ENCODE measurements around the gene PSTPIP1.

Gene PSTPIP1

GRCh38 chr15:77018796-77019505, 24.0 kb downstream of the PSTPIP1 start:
- no peak for DNase-seq (ENCODE audit: low read depth)

- no peak for DNase-seq (ENCODE audit: low read depth)
Measured at GRCh38 chr15:77019521-77020331, 24.8 kb downstream of the PSTPIP1 start.

DNA sequence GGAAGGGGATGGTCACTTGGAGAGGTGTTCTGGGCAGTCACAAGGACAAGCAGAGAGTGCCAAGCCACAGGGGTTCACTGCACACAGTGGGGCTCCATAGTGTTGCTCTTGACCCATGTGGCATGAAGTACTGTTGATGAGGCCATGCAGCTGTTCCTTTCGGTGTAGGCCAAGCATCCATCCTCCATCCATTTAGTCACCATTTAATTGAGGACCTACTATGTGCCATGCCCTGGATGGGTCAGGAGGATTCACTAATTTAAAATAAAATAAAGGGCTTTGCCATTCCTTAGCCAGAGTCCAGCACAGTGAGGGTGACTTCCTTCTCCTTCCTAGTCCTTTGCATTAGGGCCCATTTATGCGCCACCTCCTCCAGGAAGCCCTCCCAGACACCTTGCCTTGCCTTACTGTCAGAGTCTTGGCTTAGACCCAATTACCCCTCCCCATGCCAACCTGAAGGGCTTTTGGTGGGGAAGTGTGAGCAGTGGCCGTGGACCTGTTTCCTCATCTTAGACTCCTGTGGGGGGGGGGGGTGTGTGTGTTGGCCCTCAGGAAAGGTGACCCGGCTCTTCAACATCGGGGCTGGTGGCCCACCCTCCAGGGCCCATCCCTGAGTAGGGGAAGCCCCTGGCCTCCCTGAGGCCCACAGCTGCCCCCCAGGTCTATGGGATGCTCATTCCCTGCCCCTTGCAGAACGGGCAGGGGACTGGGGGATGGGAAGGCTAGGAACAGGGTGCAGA, 25.6 kb downstream of the PSTPIP1 start:
- DNase-seq (ENCODE audit: low read depth) = no peak

DNA sequence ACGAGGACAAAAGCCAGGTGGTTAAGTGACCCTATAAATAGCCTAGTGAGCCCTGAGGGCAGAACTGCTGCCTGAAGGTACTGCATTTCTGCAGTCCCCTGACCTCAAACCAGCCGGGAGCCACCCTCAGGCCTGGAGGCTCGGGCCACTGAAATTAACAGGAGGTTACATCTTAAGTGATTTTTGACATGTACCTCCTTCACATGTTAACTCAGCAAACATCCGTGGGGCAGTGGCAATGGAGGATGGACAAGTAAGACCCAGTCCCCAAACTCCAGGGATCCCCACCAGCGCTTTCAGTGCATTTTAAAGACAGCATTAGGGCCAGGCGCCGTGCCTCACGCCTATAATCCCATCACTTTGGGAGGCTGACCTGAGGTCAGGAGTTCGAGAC, 26.2 kb downstream of the PSTPIP1 start:
- no peak for DNase-seq (ENCODE audit: low read depth)

- DNase-seq (ENCODE audit: low read depth) = no peak
Measured at GRCh38 chr15:77021803-77022381, 27.0 kb downstream of the PSTPIP1 start.

DNA sequence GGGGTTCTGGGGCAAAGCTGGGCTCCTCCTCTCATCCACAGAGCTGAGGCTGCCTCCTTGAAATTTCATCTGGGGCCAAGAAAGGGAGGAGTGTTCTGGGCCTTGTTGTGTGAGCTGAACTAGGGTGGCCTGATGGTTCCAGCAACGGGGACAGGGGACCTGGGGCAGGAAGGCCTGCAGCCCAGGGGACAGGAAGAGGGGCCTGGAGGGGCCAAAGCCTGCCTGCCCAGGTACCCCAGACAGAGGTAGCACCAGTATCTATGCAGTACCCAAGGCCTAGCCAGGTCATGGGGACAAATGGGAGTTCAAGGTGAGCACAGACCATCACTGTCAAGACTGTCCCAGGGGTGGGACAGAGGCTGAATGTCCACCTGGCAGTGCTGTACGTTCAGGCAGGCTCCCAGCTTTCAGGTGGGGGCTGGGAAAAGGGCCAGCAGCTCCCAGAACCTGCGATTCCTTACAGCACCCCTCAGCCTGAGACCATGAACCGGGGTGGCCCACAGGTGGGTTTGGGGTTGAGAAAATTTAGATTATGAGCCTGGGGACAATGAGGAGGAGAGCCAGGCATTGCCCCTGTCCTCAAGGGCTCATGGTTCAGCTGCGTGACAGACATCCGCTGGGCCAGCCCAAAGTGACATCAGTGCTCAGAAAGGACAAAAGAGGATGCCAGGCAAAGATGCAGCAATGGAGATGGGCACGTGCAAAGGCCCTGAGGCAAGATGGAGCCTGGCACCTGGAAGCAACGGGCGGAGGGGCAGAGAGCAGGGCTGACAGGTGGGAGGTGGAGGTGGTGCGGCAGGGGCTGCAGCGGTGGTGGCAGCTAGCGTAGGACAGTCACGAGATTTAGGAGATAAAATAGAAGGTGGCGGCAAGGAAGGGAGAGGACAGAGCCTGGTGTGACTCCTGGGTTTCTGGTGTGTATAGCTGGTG, 28.0 kb downstream of the PSTPIP1 start:
- DNase-seq (ENCODE audit: low read depth) = no peak

DNA sequence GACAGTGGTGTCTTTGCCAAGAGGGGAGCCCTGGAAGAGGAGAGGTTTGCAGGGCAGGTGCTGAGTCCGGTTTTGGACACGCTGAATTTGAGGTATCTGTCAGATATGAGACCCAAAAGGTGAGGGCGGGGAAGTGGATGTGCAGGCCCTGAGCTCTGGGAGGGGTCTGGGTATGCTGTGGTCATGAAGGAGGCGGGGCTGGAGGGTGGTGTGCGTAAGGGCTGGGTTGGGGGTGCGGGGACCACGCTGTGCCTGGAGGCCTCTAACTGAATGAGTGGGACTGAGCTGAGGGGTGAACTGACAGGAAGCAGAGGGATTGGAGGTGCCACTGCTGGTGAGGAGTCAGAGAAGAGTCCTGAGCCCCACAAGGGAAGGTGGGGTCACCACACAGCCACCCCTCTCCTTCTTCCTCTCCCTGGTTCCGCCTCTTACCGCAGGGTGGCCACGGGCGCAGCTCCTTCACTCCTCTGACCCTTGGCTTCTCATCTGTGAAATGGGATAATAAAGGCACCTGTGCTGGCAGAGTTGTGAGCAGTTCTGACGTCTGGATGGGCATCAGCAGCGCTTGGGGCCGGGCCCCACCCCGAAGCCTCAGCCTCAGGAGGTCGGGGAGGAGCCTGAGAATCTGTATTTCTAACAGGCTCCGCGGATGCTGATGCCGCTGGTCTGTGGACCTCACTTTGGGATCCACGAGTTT, 28.8 kb downstream of the PSTPIP1 start:
- no peak for DNase-seq (ENCODE audit: low read depth)

DNA sequence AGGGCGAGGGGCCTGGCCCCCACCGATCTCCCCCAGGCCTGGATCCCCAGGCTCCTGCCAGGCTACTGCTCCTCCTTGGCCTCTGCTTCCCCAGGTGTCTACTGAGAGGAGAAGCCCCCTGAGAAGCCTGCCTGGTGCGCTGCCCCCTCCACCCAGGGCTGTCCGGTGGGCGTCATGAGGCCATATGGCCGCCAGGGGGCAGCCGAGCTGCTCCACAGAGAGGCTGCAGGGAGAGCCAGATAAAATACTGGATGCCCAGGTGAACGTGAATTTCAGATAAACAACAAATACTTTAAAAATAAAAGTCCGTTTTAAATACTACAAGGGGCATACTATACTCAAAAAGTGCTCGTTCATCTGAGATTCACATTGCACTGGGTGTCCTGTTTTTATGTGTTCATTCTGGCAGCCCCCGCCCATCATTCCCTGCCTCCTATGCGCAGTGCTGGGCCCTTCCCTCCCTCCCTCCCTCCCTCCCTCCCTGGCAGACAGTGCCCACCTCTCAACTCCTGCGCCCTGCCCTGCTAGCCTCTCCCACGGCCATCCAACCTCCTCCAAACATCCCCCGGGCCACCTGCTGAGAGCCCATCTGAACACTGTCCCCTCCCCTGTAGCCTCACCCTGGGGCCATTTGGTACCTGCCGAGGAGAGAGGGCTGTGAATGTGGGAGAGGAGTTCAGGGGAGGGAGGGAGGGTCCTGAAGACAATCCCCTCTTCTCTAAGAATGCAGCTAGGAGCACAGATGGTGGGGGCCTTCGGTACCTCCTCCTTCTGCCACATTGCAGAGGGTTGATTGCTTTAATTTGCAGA, 29.6 kb downstream of the PSTPIP1 start:
- peak; percentile 47 for DNase-seq (ENCODE audit: low read depth)

DNA sequence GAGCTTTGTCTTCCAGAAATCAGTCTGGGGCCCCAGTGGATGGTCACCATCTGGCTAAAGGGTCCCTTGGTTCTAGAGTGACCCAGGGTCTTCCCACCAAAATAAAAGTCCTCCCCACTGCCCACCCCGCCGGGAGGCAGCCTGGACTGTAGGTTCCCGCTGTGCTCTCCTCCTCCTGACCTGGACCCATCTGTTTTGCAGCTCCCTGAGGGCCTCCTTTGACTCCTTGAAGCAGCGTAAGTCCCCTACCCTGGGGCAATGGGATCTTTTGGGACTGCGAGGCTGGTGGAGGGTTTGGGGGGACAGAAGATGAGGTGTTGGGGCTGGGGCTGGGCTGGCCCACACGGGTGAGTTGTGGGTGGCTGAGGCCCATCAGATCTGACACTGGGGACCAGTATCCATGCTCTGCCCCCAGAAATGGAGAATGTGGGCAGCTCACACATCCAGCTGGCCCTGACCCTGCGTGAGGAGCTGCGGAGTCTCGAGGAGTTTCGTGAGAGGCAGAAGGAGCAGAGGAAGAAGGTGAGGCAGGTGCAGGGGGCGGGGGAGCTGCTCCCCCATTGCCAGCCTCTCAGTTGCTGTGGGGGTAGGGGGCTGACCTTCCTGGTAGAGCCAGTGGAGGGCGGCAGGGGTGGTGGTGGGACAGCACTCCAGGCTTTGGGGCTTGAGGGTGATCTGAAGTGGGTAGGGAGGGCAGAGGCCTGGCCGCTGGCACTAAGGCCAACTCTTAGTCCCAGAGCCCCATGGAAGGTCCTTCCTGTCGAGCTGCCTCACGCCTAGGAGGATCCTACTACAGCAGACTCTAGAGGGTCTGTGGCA, 30.4 kb downstream of the PSTPIP1 start:
- DNase-seq (ENCODE audit: low read depth) = no peak

GRCh38 chr15:77025941-77026411, 31.1 kb downstream of the PSTPIP1 start:
- no peak for DNase-seq (ENCODE audit: low read depth)

DNA sequence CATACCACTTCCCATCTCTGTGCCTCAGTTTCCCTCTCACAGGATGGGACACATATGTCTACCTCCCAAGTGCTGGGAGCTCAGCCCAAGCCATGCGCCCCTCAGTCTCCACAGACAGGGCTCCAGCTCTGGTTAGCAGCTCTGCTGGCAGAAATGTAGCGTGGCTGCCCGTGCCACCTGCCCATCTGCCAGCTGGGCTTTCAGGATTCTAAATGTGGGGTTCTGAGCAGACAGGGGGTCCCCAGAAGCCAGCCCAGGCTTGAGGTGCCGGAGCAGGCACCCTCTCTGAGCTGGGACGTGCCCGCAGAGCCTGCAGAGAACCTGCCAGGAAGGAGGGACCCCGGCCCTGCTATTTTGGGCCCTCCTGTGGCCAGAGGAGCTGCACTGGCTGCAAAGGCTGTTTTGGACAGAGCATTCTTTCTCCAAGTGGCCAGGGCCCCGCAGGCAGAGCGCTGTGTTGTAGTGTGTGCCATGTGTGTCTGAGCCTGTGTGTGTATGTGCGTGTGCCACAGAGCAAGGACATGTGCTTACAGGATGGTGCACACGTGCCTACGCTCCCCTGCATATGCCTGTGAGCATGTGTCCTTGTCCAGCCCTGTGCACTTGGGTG, 31.7 kb downstream of the PSTPIP1 start:
- no peak for DNase-seq (ENCODE audit: low read depth)

- no peak for DNase-seq (ENCODE audit: low read depth)
Measured at GRCh38 chr15:77027111-77027696, 32.3 kb downstream of the PSTPIP1 start.

- DNase-seq (ENCODE audit: low read depth) = no peak
Measured at GRCh38 chr15:77027697-77028450, 32.9 kb downstream of the PSTPIP1 start.

DNA sequence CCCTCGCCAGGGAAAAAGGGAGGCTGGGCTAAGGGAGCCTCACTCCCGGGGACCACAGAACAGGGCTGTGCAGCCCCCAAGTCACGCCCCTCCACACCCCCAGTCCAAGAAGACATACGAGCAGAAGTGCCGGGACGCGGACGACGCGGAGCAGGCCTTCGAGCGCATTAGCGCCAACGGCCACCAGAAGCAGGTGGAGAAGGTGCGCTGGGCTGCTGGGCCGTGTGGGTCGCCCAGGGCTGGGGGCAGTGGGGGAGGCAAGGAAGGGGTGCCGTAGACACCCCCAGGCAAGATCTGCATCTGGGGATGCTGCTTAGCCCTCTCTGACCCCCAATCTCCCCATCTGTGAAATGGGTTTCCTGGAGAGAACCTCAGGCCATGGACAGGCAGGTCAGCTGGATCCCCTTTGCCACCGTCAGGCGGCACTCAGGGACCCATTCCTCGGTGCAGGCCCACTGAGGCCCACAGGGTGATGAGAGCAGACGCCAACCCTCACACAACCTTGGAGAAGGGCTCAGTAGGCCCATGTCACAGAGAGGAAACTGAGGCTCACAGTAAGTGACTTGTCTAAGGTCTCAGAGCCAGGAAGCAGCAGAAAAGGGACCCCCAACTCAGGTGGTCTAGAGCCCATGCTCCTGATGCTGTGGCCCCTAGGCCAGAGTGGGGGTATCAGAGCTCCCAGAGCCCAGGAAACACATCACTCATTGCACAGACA, 33.7 kb downstream of the PSTPIP1 start:
- no peak for DNase-seq (ENCODE audit: low read depth)

DNA sequence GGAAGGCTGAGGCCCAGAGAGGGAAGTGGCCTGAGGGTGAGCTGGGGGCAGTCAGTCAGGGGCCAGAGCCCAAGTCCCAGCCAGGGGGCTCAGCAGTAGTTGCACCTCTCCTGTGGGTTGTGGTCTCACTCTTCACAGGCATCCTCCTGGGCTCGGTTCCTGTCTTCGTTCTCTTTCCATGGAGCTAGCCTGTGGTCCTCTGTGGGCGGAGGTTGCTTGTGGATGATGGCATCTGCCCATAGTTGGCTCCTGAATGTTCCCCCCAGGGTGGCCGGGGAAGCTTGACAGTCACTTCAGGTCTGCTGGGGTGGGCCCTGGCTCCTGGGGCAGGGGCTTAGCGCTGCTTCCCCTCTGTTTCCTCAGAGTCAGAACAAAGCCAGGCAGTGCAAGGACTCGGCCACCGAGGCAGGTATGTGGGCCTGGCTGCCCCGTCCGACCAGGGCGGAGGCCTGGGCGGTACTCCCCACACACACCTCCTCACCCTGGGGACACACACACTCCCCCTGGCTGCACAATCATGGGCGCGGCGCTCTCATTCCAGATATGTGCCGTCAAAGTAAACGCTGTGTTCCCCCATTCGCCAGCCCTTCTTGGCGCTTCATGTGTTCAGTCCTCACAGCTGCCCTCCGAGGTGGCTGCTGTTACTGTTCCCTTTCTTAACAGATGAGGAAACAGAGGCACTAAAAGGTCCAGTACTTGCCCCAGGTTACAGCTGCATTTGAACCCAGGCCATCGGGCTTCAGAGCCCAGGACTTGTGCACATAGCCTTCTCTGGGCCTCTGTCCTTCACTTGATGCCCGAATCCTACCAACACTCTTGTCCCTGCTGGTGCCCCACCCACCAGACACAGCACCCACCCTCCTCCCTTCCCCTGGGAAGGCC, 34.5 kb downstream of the PSTPIP1 start:
- no peak for DNase-seq (ENCODE audit: low read depth)
